NCI-H524 (cell line): ENCODE results near the gene MARCHF3.
"Not testable (repeated sequence)": the region's sequence is repeated elsewhere in the genome, so short reads cannot be mapped to it uniquely, and the experiment has no call there.

Source experiments
- DNase-seq, 2 experiments: peaks; one replicate each; lab custom pipeline; 2025; lab: John Stamatoyannopoulos, UW

Gene MARCHF3

DNA sequence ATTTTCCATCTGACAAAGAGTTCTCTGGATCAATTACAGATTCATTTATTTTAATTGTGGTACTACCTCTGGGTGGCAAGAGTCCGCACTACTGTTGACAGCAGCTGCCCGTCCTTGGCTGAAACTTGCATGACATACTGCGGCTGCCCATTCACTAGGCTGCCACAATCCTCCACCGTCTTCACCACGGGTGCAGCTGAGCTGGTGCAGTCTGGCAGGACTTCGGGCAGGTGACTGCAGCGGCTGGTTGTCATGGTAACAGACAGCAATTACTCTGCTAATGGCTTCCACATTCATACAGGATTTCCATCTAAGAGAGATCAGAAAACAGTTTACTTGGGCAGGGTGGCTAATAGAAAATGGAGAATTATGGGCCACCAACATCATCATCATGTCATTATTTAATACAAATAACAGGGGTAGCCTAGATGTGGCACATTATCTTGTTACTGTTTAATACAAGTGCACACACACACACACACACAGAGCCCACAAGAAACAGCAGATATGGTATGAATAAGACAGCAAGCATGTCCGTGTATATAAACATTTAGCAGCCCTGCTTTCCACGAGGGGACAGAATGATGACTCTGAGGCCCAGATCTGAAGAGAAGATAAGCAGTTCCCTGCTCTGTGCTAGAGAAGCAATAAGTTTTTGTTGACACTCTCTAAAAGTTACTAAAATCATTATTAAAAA lies 112.3 kb downstream of the MARCHF3 start:
- DNase-seq = peak; percentile 50 to 82

DNA sequence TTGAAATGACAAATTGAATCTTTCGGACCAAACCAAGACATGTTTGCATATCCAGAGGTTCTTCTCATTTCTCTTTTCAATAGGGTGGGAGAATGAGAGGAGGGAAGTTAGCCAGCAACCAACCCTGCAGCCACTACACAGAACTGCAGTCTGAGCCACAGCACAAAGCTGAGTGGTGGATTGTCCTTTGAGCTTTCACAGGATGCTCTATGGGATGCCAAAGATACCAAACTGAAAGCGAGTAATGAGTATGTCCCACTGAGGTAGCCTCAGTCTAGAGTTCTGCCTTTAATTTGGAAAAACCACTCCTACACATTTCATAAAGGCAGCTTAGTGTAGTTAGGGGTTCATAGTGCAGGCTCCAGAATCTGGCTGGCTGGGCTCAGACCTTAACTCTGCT lies 114.9 kb downstream of the MARCHF3 start:
- no peak for DNase-seq

DNA sequence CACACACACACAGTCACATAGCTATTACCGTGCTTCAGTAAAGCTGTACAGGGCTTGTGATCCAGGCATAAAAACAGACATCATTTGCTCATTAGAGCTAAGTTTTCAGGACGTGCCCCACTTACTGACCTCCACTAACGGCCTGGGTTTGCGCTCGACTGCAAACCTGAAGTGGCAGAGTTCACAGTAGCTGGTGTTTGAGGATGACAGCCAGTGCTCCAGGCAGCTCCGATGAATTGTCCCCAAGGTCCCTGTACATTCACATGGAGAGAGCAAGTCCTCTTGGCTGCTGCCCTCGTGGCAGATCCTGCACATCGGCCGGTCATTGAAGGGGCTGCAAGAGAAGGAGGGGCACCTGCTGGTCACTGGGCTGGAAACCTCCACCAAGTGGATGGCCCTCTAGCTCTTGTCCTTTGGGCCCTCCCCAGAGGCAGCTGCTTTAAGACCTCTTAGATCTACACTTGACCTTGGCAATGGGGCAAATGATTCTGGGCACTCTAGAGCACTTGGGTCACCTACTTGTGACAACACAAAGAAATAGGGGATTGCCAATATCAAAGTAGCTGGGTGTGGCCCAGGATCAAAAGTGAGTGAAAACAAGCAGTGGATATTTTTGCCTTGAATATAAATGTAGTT lies 115.4 kb downstream of the MARCHF3 start:
- no peak for DNase-seq

DNA sequence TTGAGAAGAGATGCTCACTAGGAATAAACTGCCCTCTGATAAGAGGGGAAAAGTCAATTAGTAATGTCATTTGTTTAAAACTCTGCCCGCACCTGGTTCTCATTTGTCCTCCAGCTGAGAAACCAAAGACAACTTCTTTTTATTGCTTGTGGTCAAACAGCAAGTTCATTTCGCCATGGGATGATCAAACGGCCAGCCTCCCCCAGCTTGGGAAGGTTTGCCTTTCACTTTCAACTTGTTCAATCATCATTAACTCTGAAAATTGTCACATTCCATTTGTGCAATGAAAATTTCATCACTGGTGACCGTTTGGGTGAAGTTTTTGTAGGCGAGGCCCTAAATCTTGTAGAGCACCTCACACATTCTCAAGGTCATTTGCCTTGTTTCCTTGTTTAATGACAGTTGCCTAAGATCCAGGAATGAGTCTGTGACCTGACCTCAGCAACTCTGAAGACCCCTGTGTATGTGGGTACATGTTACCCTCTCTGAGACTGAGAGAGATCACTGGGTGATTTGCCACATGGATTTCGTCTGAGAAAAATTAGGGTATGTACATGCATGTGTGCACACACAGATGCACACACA lies 117.7 kb downstream of the MARCHF3 start:
- no peak for DNase-seq

DNA sequence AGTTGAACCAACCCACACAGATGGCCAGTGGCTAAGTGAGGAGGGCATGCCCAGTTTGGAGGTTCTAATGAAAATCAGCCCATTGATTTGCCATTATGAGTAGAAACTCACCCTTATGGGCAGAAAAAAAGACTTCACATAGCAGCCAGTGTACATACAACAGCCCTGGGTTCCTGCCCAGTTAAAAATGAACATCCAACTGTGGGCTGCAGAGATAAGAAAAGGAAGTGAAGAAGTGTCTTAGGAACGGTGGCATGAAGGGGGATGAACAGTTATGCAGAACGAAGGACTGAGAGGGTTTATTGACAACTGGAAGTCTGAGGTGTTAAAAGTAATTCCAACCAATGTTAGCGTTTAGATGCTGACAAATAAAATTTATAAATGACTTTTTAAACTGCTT lies 118.4 kb downstream of the MARCHF3 start:
- DNase-seq = no peak

DNA sequence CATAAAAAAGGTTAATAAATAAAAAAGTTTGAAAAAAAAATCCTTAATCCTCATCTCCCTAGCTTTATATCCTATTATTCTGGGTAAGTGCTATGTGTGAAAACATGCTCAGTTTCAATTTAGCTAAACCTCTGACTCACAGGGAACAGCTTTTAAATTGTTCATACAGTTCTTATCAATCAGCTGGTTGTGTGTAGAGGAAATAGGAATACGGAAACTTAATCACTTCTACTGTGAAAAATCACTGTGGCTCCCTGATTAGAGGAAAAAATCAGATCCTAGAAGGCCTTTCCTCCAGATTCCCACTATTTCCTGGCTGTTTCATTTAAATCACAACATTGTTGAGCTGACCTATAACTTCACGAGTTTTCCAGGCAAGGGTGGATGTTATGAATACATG lies 120.5 kb downstream of the MARCHF3 start:
- no peak for DNase-seq

DNA sequence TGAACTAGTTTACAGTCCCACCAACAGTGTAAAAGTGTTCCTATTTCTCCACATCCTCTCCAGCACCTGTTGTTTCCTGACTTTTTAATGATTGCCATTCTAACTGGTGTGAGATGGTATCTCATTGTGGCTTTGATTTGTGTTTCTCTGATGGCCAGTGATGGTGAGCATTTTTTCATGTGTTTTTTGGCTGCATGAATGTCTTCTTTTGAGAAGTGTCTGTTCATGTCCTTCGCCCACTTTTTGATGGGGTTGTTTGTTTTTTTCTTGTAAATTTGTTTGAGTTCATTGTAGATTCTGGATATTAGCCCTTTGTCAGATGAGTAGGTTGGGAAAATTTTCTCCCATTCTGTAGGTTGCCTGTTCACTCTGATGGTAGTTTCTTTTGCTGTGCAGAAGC lies 126.0 kb downstream of the MARCHF3 start:
- not testable (repeated sequence) for DNase-seq

DNA sequence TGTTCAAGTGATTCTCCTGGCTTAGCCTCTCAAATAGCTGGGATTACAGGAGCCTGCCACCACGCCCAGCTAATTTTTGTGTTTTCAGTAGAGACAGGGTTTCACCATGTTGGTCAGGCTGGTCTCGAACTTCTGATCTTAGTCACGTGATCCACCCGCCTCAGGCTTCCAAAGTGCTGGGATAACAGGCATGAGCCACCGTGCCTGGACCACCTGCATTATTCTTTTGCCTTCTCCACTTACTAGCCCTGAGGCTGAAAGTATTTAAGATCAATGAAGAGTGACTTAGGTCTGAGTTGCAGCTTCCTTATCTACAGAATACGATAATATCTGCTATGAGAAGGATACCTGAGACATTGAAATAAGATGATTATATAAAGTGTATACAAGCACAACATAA lies 129.6 kb downstream of the MARCHF3 start:
- no peak for DNase-seq

DNA sequence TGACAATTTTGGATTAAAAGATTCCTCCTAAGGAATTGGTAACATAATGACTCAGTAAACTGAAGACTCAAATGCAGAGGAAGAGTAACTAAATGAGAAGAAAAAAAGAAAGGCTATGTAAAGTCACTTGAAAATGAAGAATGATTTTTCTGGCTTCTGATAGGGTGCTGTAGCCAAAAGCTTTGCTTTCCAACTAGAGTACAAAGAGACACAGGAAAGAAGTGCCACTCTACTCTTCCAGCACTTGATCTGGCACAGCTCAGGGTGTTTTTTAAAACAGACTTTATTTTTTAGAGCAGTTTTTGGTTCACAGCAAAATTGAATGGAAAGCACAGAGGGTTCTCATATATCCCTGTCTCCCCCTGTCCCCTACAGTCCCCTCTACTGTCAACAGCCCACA lies 130.9 kb downstream of the MARCHF3 start:
- no peak for DNase-seq

DNA sequence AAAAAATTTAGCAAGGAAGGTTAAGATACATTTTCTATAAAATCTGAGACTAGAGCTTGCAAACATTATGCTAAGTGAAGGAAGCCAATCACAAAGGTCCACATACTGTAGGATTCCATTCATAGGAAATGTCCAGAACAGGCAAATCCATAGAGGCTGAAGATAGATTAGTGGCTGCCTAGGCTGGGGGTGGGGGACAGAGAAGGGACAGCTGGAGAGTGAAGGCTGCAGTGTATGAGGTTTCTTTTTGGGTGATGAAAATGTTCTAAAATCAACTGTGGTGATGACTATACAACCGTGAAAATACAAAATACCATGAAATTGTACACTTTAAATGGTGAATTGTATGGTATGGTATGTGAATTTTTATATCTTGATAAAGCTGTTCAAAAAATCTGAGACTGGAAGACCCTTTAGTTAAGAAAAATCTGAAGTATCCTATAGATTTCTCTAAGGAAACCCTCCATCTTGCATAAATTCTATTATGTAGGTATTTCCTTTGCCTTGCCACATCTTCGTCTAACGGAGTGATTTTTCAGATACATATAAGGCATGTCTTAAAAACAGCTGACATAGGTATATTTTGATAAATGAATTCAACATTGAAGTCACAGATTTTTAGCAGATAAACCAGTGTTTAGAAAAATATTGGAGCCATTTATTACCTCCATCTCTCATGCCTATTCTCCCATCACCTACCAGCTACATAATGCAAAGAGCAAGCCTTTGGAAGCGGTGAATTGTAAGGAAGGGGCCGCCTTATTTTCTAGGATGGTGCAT lies 132.3 kb downstream of the MARCHF3 start:
- DNase-seq = no peak

DNA sequence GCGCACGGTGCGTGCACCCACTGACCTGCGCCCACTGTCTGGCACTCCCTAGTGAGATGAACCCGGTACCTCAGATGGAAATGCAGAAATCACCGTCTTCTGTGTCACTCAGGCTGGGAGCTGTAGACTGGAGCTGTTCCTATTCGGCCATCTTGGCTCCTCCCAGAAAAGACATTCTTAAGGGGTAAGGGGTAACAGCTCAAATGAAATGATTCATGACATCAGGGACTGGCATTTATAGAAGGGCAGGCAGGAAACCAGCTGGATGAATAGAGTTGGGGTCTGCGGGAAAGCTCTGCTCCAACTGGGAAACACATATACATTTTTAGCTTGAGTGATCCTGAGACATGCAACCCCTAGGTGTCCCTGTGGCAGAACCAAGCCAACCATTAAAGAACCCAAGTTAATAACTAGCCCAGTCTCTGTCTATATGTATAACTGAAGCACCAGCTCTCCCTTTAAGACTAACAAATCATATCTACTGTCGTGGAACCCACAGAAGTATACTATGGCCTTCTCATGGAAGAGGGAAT lies 134.1 kb downstream of the MARCHF3 start:
- no peak for DNase-seq

DNA sequence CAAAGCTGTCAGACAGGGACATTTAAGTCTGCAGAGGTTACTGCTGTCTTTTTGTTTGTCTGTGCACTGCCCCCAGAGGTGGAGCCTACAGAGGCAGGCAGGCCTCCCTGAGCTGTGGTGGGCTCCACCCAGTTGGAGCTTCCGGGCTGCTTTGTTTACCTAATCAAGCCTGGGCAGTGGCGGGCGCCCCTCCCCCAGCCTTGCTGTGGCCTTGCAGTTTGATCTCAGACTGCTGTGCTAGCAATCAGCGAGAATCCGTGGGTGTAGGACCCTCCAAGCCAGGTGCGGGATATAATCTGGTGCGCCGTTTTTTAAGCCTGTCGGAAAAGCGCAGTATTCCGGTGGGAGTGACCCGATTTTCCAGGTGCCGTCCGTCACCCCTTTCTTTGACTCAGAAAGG lies 134.6 kb downstream of the MARCHF3 start:
- not testable (repeated sequence) for DNase-seq

DNA sequence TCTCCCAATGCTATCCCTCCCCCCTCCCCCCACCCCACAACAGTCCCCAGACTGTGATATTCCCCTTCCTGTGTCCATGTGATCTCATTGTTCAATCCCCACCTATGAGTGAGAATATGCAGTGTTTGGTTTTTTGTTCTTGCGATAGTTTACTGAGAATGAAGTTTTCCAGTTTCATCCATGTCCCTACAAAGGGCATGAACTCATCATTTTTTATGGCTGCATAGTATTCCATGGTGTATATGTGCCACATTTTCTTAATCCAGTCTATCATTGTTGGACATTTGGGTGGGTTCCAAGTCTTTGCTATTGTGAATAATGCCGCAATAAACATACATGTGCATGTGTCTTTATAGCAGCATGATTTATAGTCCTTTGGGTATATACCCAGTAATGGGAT lies 139.9 kb downstream of the MARCHF3 start:
- DNase-seq = not testable (repeated sequence)

DNA sequence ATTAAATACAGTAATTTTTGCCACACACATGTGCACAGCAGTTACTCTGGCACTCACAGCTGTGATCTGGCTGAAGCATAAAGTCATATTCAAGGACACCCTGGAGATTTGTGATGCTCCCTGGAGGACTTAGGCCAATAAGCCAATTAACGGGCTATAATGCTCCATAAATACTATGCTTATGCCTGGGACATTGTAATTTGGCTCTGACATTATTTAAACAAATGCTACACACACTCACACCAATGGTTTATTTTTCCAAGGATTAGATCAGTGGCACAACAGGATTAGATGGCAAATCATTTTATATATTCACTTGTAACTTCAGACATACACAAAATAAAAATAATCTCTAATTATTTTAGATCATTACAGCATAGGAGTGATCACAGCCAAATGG lies 142.2 kb downstream of the MARCHF3 start:
- peak; percentile 73 to 90 for DNase-seq

DNA sequence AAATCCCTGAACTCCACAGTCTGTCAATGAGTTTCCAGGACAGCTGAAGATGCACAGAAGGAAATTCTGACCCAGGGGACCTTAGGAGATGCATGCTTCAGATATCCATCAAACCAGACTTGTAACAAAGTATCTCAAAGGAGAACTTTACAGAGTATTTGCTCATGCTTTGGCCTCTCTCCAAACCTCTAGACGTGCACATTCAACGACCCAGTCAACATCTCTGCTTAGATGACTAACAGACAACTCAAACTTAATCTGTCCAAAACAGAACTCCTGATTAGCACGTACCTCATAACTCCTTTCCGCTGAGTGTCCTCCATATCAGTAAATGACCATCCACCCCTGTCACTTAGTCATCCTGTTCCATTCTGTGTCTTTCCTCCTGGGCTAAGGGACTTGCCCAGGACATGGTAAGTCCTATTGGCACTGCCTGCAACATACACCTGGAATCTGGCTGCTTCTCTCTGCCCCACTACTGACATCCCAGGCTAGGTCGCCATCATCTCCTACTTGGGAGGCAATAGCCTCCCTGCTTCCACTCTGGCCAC lies 146.0 kb downstream of the MARCHF3 start:
- DNase-seq = no peak

DNA sequence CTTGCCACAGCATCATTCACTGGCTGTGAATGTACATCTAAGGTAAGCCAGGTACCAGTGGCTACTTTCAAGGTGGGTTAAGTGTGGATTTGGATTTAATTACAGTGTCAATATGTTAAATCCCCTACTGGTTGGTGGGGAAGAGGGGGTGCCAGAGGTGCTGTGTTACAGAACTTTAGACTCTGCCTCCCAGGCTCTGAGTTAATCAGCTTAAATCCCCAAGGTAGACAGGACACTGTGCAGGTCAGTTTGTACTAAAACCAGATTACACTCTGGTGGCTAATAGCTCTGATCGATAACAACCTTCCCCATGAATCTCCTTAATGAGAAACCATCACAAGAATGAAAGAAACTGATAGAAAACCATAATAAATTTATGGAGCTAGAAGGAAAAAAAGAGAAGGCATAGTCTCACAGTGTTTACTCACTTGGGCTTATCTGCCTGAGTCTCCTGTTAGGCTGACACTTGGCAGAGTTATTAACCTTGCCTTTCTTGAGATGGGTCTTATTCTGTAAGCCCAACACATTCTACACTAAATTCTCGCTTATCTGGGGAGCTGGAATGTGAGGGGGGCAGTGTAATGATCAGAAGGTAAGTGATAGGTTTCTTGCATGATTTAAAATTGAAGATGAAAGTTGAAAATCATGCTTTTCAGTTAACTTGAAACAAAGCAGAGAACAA lies 146.7 kb downstream of the MARCHF3 start:
- no peak for DNase-seq

DNA sequence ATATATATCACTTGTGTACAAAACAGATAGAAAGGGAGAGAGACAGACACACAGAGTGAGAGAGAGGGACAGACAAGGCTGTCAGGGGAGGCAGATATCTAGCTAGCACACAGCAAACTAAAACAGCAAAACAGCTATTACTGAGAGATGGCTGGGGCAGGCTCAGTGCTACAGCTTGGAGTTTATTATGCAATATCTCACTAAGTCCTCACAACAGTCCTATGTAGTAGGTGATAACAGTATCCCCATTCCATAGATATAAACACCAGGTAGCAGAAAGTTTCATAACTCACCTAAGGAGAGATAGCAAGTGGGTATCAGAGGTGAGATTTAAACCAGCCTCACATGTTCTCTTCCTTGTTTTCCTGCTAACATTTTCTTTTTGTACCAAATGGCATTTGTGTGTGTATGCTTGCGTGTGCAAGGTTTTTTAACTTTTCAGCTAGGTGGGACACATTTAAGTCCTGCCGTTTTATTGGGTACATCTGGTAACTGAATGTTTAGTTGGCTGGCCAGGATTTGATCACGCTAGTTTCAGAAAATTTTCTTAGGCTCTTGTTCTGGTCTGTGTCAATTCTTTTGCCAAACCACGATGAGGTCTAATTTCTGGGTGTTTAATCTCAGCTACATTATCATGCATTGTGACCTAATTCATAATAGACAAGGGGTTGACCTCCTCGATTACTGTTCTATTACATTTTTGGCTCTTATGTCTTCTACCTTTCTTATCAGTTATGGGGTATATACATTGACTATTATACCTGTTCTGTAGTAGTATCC lies 148.3 kb downstream of the MARCHF3 start:
- no peak for DNase-seq

DNA sequence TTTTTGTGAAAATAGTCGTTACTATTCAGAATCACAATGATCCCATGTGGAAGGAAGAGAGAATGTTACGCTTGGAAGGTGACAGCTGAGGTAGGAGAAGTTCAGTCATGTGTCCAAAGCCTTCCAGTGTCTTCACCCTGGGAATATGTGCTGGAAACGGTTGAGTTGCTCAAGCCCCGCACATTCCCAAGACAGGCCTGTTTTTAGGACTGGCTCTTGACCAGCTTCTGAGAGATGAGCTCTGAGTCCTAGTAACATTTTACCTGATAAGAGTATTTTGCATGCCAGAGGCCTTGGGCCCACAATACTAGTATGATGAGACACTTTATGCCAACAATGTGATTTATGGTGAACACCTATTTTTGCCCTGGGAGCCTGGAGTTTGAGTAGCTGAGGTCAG lies 151.7 kb downstream of the MARCHF3 start:
- no peak for DNase-seq

DNA sequence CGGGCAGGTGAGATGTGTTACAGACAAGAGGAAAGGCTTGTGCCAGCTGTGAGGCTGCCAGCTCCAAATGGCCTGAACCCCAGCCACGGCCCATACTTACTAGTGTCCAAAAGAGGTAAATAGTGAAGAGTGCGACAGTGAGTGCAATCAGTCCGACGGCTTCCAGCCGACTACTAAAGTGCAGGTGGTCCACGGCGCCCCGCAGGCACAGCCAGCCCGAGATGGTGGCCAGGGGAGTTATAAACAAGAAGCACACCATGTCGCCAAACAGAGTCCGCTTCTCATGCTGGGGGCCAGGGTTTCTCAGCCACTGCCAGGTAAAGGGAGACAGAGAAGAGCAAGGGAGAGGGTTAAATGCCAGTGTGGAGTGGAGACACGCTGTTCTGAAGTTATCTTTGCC lies 152.3 kb downstream of the MARCHF3 start:
- DNase-seq = no peak

DNA sequence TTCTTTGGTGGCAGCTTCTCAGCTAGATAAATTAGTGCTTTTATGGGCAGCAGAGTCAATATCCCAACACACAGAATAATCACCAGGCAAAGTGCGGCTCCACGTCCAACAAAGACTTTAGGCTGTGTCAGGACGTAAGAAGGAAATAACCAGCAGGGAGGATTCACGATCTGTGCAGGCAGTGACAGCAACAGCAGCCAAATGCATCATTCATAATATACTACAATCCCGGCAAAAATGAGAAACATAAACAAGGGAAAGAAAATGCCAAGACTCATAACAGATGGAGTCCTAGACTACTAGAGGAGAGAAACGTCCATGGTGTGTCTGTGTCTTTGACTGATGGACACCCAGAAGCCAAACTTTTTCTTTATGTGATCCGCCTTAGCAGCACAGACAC lies 152.8 kb downstream of the MARCHF3 start:
- DNase-seq = no peak

DNA sequence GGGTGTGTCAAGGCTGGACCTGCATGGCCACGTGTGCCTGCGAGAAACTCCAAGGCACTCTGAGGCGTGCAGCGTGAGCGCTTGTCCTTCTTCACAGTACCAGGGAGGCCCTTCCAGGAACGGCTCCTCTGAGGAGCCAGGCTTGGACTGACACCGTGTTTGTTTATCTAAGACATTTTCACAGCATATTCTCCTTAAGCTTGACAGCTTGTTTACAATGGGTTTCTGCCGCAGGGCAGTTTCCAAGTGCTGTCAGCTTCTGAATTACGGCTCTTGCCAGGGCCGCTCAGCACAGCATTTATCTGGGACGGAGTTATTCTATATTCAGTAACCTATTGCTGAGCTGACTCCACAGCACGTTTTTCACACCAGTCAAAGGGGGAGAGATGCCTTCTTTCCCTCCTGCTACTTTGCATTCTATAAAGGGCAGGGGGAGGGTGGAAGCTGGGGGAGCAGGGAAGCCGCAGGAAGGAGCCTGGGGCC lies 155.0 kb downstream of the MARCHF3 start:
- DNase-seq = no peak
